Suprapubic skin (tissue), 4 donors: ENCODE measurements around the gene TRIM2. TPM values are rescaled to one million over a fixed set of nuclear protein-coding genes. Genes with fewer than 3 reads are reported as not detected.

Experiments used
- DNase-seq, 2 donors: peaks; one replicate each; pipeline ENCODE4 v3.0.0-alpha.2; 2019; ENCODE audit warnings: low spot score in 2 of 2
- H3K27ac ChIP-seq: fragments of 200-600 bp; sonication (generic); one replicate; pipeline ENCODE4 v1.5.1; 2019
- H3K27me3 ChIP-seq: fragments of 200-600 bp; sonication (generic); one replicate; pipeline ENCODE4 v1.5.1; 2019
- H3K36me3 ChIP-seq: fragments of 200-600 bp; sonication (generic); one replicate; pipeline ENCODE4 v1.5.1; 2019
- H3K4me1 ChIP-seq: fragments of 200-600 bp; sonication (generic); one replicate; pipeline ENCODE4 v1.5.1; 2019
- H3K4me3 ChIP-seq: fragments of 200-600 bp; sonication (generic); one replicate; pipeline ENCODE4 v1.5.1; 2019; ENCODE audit warnings: mild to moderate bottlenecking
- H3K9me3 ChIP-seq: fragments of 200-600 bp; sonication (generic); one replicate; pipeline ENCODE4 v1.5.1; 2019
- EP300 ChIP-seq: sonication (generic); formaldehyde crosslinking; IDR thresholded peaks from one replicate; pipeline ENCODE4 v1.6.1; 2017; ENCODE audit warnings: antibody characterized with exemption
- POLR2A ChIP-seq, 2 donors: fragments of 450-650 bp; IDR thresholded peaks; one replicate each; pipeline ENCODE4 v1.6.1; 2017; ENCODE audit warnings: antibody characterized with exemption in 2 of 2, mild to moderate bottlenecking in 2 of 2, moderate library complexity in 2 of 2
- POLR2AphosphoS5 ChIP-seq, 3 donors: sonication (generic); formaldehyde crosslinking; IDR thresholded peaks; one replicate each; pipeline ENCODE4 v1.6.1; 2017; ENCODE audit warnings: antibody characterized with exemption in 3 of 3
- WGBS: methylation state at CpG from one replicate; pipeline ENCODE4 v1.1.5; 2018; 5-methylcytosine and 5-hydroxymethylcytosine counted together
- total RNA-seq, 4 donors: library from RNA; depleted of rRNA; stranded (reverse); fragments of >200 nt; gene quantifications; one replicate each; pipeline ENCODE4 v1.1.0, GENCODE V29; 2016
- TF ChIP-seq, protein P1 (sequence below), 2 donors: fragments of 200-600 bp in 1 of 2; fragments of 450-650 bp in 1 of 2; sonication (generic) in 1 of 2; IDR thresholded peaks; one replicate each; pipeline ENCODE4 v1.5.1; 2016 to 2019; ENCODE audit warnings: antibody characterized with exemption in 2 of 2, mild to moderate bottlenecking in 1 of 2, moderate library complexity in 1 of 2

TRIM2 gene
- total RNA-seq, 4 donors from 2014 or later: 17.3 to 45.1 (median 37.5) TPM

DNA sequence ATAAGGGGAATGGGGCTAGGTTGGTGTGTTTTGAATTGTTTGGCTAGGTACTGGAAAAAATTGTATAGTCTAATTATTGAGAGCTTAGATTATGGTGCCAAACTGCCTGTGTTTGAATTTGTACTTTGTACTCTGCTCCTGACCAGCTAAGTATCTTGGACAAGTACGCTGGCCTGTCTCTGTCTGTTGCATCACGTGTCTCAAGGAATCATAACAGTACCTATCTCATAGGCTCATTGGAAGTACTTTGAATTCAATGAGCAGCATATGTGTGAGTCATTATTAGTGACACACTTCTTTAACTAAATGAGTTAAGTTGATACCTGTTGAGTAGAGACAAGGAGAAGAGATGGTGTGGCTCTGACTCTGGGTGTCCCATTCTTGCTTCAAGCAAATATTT lies 70.7 kb downstream of the TRIM2 start:
- H3K36me3 ChIP-seq: no peaks in the 10 kb centered on the region
- 80% methylated on average over 2 of the region's 2 CpGs for WGBS
- peaks cover 16% of the 10 kb centered on the region for H3K4me1 ChIP-seq
- no peak for DNase-seq
- no peak overlapping the region for H3K4me3 ChIP-seq
- H3K27me3 ChIP-seq: no peaks in the 10 kb centered on the region
- H3K27ac ChIP-seq: no peak overlapping the region
- H3K9me3 ChIP-seq: no peaks in the 10 kb centered on the region
- TF ChIP-seq POLR2A (IDR thresholded peaks at IDR 0.05) (no peak), POLR2AphosphoS5 (IDR thresholded peaks at IDR 0.05) (no peak), EP300 (no peak)
- TF ChIP-seq, protein P1, sequence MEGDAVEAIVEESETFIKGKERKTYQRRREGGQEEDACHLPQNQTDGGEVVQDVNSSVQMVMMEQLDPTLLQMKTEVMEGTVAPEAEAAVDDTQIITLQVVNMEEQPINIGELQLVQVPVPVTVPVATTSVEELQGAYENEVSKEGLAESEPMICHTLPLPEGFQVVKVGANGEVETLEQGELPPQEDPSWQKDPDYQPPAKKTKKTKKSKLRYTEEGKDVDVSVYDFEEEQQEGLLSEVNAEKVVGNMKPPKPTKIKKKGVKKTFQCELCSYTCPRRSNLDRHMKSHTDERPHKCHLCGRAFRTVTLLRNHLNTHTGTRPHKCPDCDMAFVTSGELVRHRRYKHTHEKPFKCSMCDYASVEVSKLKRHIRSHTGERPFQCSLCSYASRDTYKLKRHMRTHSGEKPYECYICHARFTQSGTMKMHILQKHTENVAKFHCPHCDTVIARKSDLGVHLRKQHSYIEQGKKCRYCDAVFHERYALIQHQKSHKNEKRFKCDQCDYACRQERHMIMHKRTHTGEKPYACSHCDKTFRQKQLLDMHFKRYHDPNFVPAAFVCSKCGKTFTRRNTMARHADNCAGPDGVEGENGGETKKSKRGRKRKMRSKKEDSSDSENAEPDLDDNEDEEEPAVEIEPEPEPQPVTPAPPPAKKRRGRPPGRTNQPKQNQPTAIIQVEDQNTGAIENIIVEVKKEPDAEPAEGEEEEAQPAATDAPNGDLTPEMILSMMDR (IDR thresholded peaks at IDR 0.05): no peak

DNA sequence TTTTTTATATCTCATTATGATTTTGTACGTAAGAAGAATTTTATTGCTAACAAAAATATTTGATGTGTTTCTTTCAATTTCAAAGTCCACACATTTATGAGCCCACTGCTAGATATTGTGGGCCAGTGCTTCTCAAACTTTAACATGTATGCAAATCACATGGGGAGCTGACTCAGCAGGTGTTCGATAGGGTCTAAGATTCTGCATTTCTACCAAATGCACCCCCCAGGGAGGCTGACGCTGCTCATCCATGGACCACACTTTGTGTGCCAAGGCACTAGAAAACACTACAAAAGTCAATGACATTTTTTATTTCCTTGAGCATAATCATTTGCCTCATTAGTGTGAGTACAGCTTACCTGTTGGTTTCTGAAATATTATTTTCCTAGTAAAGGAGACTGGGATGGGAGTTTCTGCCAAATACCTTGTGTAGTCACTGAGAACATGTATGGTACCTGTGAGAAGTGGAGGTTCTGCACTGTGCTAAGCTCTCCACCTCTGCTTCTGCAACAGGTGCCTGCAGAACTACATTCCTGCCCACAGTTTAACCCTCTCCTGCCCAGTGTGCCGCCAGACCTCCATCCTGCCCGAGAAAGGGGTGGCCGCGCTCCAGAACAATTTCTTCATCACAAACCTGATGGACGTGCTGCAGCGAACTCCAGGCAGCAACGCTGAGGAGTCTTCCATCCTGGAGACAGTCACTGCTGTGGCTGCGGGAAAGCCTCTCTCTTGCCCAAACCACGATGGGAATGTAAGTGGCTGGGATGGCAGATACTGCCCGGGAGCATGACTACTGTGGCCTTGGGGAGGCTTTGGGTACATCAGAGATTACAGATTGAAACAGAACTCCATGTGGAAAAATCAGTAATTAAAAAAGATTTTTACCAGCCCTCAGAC lies 71.4 kb downstream of the TRIM2 start:
- Histone ChIP-seq H3K4me3 (no peak overlapping the region), H3K36me3 (no peaks in the 10 kb centered on the region), H3K27me3 (no peaks in the 10 kb centered on the region), H3K27ac (peak overlapping the region; percentile 8), H3K9me3 (no peaks in the 10 kb centered on the region), H3K4me1 (peaks cover 16% of the 10 kb centered on the region)
- 81% methylated on average over 9 of the region's 13 CpGs for WGBS
- TF ChIP-seq EP300: no peak
- TF ChIP-seq POLR2AphosphoS5 (IDR thresholded peaks at IDR 0.05): no peak
- TF ChIP-seq POLR2A (IDR thresholded peaks at IDR 0.05): no peak
- TF ChIP-seq, protein P1 (IDR thresholded peaks at IDR 0.05): no peak
- no peak for DNase-seq

DNA sequence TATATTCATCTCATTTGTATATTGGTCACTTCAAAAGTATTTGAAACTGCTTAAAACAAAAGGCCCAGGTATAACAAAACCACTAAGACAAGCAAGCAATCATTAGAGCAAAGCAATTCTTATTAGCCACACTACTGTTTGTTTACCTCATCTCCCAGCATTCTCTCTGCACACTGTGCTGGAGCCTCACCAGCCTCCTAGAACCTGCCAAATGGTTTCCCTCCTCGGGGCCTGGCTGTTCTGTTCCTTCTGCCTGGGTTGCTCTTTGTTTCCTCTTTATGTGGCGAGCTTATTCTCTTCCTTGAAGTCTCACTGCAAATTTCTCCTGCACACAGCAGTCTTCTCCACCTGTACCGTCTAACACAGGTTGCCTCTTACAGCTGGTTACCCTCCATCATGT lies 72.7 kb downstream of the TRIM2 start:
- Histone ChIP-seq H3K4me3 (no peak overlapping the region), H3K9me3 (no peaks in the 10 kb centered on the region), H3K4me1 (peaks cover 16% of the 10 kb centered on the region), H3K27me3 (no peaks in the 10 kb centered on the region), H3K36me3 (peaks cover 5% of the 10 kb centered on the region), H3K27ac (no peak overlapping the region)
- no peak for DNase-seq
- TF ChIP-seq POLR2A (IDR thresholded peaks at IDR 0.05) (no peak), EP300 (no peak), POLR2AphosphoS5 (IDR thresholded peaks at IDR 0.05) (no peak)
- TF ChIP-seq, protein P1 (IDR thresholded peaks at IDR 0.05): no peak
- WGBS: 38% methylated on average over 3 of the region's 3 CpGs

DNA sequence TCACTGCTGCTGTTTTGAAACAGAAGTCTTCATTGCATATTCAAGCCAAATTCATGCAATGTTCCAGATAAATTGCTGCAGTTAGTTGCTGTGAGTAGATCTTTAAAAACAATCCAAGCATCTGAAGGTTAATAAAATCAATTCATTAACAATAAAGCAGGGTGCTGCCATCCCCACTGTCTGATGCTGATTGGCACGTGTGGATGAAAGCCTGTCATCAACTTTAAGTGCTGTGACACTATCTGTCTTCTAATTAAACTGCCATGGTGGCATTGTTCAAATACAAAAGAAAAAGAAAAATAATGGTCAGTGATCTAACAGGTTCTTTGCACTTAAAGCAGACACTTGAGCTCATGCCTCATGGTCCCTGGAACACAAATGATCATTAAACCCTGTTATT lies 77.2 kb downstream of the TRIM2 start:
- Histone ChIP-seq H3K4me3 (no peak overlapping the region), H3K36me3 (peaks cover 8% of the 10 kb centered on the region), H3K9me3 (no peaks in the 10 kb centered on the region), H3K4me1 (peaks cover 6% of the 10 kb centered on the region), H3K27me3 (no peaks in the 10 kb centered on the region), H3K27ac (no peak overlapping the region)
- DNase-seq: no peak
- WGBS: 73% methylated on average over 1 of the region's 1 CpG
- TF ChIP-seq POLR2A (IDR thresholded peaks at IDR 0.05) (no peak), POLR2AphosphoS5 (IDR thresholded peaks at IDR 0.05) (no peak), EP300 (no peak)
- TF ChIP-seq, protein P1 (IDR thresholded peaks at IDR 0.05): no peak

DNA sequence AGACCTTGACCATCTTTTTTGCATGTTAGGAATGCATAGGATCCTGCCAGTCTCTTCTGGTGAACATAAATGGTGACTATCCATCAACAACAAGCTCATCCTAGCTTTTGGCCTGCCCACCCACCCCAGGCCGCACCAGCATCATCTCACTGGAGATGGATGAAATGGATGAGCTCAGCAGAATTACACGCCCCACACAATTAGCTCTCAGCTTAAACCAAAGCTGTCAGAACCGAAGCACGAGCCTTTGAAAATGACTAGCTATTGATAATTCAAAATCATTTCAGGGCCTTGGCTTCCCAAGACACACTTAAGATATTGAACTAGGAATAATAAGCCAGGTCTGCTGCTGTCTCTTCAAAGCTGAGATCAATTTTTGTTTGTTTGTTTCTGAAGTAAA lies 77.8 kb downstream of the TRIM2 start:
- DNase-seq: no peak
- Histone ChIP-seq H3K4me1 (peaks cover 6% of the 10 kb centered on the region), H3K9me3 (no peaks in the 10 kb centered on the region), H3K36me3 (peaks cover 8% of the 10 kb centered on the region), H3K4me3 (no peak overlapping the region), H3K27me3 (no peaks in the 10 kb centered on the region), H3K27ac (no peak overlapping the region)
- WGBS: 94% methylated on average over 4 of the region's 4 CpGs
- TF ChIP-seq POLR2AphosphoS5 (IDR thresholded peaks at IDR 0.05) (no peak), EP300 (no peak), POLR2A (IDR thresholded peaks at IDR 0.05) (no peak)
- TF ChIP-seq, protein P1 (IDR thresholded peaks at IDR 0.05): no peak
